ENCODE measurements around the gene POU2F3. TPM values are rescaled to one million over a fixed set of nuclear protein-coding genes. Genes with fewer than 3 reads are reported as not detected.

POU2F3 gene
- total RNA-seq, 4 donors from 2014 or later: not detected

- Histone ChIP-seq H3K27ac (replicated peaks in 1 of 4) (no peak overlapping the region), H3K36me3 (peaks cover 0 to 13% (median 6%) of the 10 kb centered on the region in 4 donors), H3K4me3 (no peak overlapping the region), H3K4me1 (peaks cover 0 to 3% (median 0%) of the 10 kb centered on the region in 4 donors), H3K9me3 (no peaks in the 10 kb centered on the region), H3K27me3 (peaks cover 0 to 47% (median 0%) of the 10 kb centered on the region in 4 donors)
- TF ChIP-seq POLR2A (IDR thresholded peaks at IDR 0.05; ENCODE audit: low read depth) (no peak), POLR2AphosphoS5 (IDR thresholded peaks at IDR 0.05) (no peak), EP300 (IDR thresholded peaks at IDR 0.05) (no peak), CTCF (IDR thresholded peaks at IDR 0.05) (no peak)
- no peak for DNase-seq (ENCODE audit: extremely low spot score)
- WGBS: 86% methylated on average over 9 of the region's 9 CpGs
- intact Hi-C loops (cut with DNase I): no loop called here
These were observed 6.6 kb upstream of the POU2F3 start for GRCh38 chr11:120233207-120233803.

DNA sequence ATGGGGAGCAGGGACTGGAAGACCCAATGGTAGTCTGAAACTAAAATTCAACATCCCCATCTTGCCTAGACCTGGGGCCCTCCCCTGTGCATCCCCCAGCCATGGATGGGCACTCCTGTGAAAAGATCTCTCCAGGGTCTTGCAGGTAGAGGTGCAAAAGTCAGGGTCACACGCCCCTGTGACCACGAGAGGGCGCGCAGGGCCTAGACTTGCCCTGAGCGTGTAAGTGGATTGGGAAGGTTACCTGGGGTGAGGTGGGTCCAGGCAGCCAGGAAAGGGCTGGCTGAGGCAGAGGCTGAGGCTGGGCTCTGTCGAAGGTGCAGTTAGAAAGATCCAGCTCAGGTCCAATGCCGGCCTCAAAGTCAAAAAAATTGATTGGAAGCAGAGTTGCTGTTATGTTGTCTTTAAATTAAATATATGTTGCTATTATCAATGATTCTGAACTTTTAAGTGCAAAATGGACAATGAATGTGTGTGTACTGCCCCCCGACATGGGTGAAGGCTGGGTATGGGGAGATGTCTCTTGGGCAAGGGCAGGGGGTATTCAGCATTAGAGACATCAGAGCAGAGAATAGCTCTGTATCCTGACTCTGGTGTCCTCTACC is 4.8 kb upstream of the POU2F3 start:
- H3K27me3 ChIP-seq: peaks cover 0 to 61% (median 5%) of the 10 kb centered on the region in 4 donors
- intact Hi-C loops (cut with DNase I): loop anchor here (5.0 kb wide), 1 partner anchor 67 kb away; no protein-coding TSS in a partner anchor
- no peaks in the 10 kb centered on the region for H3K36me3 ChIP-seq
- no peak overlapping the region for H3K4me3 ChIP-seq
- whole genome bisulfite sequencing: 54% methylated on average over 3 of the region's 8 CpGs
- no peaks in the 10 kb centered on the region for H3K9me3 ChIP-seq
- H3K27ac ChIP-seq (replicated peaks in 1 of 4): no peak overlapping the region
- H3K4me1 ChIP-seq: peaks cover 0 to 6% (median 5%) of the 10 kb centered on the region in 4 donors
- DNase-seq (ENCODE audit: extremely low spot score): no peak
- TF ChIP-seq EP300 (IDR thresholded peaks at IDR 0.05) (no peak), POLR2AphosphoS5 (IDR thresholded peaks at IDR 0.05) (no peak), CTCF (IDR thresholded peaks at IDR 0.05) (peak; percentile 60 to 76 (median 63)), POLR2A (IDR thresholded peaks at IDR 0.05; ENCODE audit: low read depth) (no peak)

GRCh38 chr11:120236169-120237107 is 3.5 kb upstream of the POU2F3 start:
- Histone ChIP-seq H3K4me1 (peaks cover 0 to 10% (median 9%) of the 10 kb centered on the region in 4 donors), H3K27ac (replicated peaks in 1 of 4) (no peak overlapping the region), H3K4me3 (no peak overlapping the region), H3K27me3 (peaks cover 0 to 74% (median 18%) of the 10 kb centered on the region in 4 donors), H3K9me3 (no peaks in the 10 kb centered on the region), H3K36me3 (no peaks in the 10 kb centered on the region)
- intact Hi-C loops (cut with DNase I): loop anchor here (5.0 kb wide), 1 partner anchor 66 kb away; no protein-coding TSS in a partner anchor
- WGBS: 58% methylated on average over 4 of the region's 5 CpGs
- no peak for DNase-seq (ENCODE audit: extremely low spot score)
- no peak for TF ChIP-seq CTCF (IDR thresholded peaks at IDR 0.05)
- no peak for TF ChIP-seq POLR2AphosphoS5 (IDR thresholded peaks at IDR 0.05)
- TF ChIP-seq EP300 (IDR thresholded peaks at IDR 0.05): no peak
- TF ChIP-seq POLR2A (IDR thresholded peaks at IDR 0.05; ENCODE audit: low read depth): no peak

GRCh38 chr11:120238968-120239620 is 846 bp upstream of the POU2F3 start:
- Histone ChIP-seq H3K27me3 (peaks cover 0 to 75% (median 20%) of the 10 kb centered on the region in 4 donors), H3K9me3 (no peaks in the 10 kb centered on the region), H3K4me1 (peaks cover 0 to 10% (median 9%) of the 10 kb centered on the region in 4 donors), H3K4me3 (no peak overlapping the region), H3K27ac (replicated peaks in 1 of 4) (no peak overlapping the region), H3K36me3 (no peaks in the 10 kb centered on the region)
- intact Hi-C loops (cut with DNase I): loop anchor here (5.0 kb wide), 1 partner anchor 63 kb away; no protein-coding TSS in a partner anchor
- TF ChIP-seq EP300 (IDR thresholded peaks at IDR 0.05): no peak
- TF ChIP-seq POLR2A (IDR thresholded peaks at IDR 0.05; ENCODE audit: low read depth): no peak
- TF ChIP-seq POLR2AphosphoS5 (IDR thresholded peaks at IDR 0.05): no peak
- TF ChIP-seq CTCF (IDR thresholded peaks at IDR 0.05): no peak
- 86% methylated on average over 8 of the region's 11 CpGs for WGBS
- DNase-seq (ENCODE audit: extremely low spot score): no peak

Data from esophagus muscularis mucosa (tissue), 4 donors.